GM12878 (cell line): Measurements from ENCODE around the gene LRRC15. TPM values are rescaled to one million over a fixed set of nuclear protein-coding genes. Genes with fewer than 3 reads are reported as not detected.

Experiments
- ATAC-seq: fragments of 200-7000 bp; cut with Tn5 transposase; 3 replicates; pipeline ENCODE4 v1.9.1; 2020; ENCODE audit warnings: mild to moderate bottlenecking, moderate library complexity
- BruUV-seq: library from RNA; stranded (reverse); fragments of 400-500 nt; replicated peaks from 2 replicates; lab custom pipeline; 2021; lab: Mats Ljungman, UMichigan
- CTCF ChIA-PET: fragments of 300-600 bp; sonication (Branson Sonifier 250); formaldehyde crosslinking; extraction: SDS; loops from one replicate; lab custom pipeline; 2021; ENCODE audit warnings: inconsistent platforms; lab: Yijun Ruan, JAX
- POLR2A ChIA-PET: fragments of 350-600 bp; formaldehyde crosslinking; extraction: SDS; loops from one replicate; lab custom pipeline; 2021; ENCODE audit warnings: inconsistent platforms; lab: Charles Lee
- RAD21 ChIA-PET: fragments of 300-600 bp; sonication (Branson Sonifier 250); formaldehyde crosslinking; loops from one replicate; lab custom pipeline; 2023; ENCODE audit warnings: antibody characterized with exemption; ENCODE audit not compliant: unreplicated experiment; lab: Charles Lee
- SMC1A ChIA-PET: fragments of 300-600 bp; sonication (Branson Sonifier 250); formaldehyde crosslinking; loops from one replicate; lab custom pipeline; 2023; ENCODE audit not compliant: unreplicated experiment, uncharacterized antibody; lab: Charles Lee
- DNase-seq: peaks from one replicate; pipeline ENCODE4 v3.0.0-alpha.2; 2011; ENCODE audit warnings: low read depth, low spot score
- FAIRE-seq: peaks from 3 replicates; lab custom pipeline; 2011; peaks lifted over from hg19 to GRCh38; lab: Jason Lieb, UNC
- H2AFZ ChIP-seq: 2 replicates; pipeline ENCODE4 v1.6.0; 2011; ENCODE audit warnings: low read depth, low read length, control low read depth; ENCODE audit not compliant: control insufficient read depth
- H3K27ac ChIP-seq: 2 replicates; pipeline ENCODE4 v1.5.1; 2011; ENCODE audit warnings: control low read depth; ENCODE audit not compliant: control insufficient read depth, insufficient read depth
- H3K27me3 ChIP-seq, 2 experiments: replicated peaks in 1 of 2; 2 replicates each; pipeline versions ENCODE4 v1.6.0 to v1.6.1; 2011; ENCODE audit warnings: low read length in 1 of 2; ENCODE audit not compliant: control insufficient read depth in 2 of 2, insufficient read depth in 2 of 2
- H3K36me3 ChIP-seq, 2 experiments: 2 replicates each; pipeline ENCODE4 v1.5.1; 2011; ENCODE audit warnings: low read length in 1 of 2; ENCODE audit not compliant: control insufficient read depth in 2 of 2, insufficient read depth in 2 of 2
- H3K4me1 ChIP-seq: 2 replicates; pipeline ENCODE4 v1.6.1; 2011; ENCODE audit warnings: mild to moderate bottlenecking, low read length, moderate library complexity, mixed read lengths; ENCODE audit not compliant: control insufficient read depth, insufficient read depth
- H3K4me2 ChIP-seq: 2 replicates; pipeline ENCODE4 v1.6.0; 2011; ENCODE audit warnings: control low read depth; ENCODE audit not compliant: control insufficient read depth, insufficient read depth
- H3K4me3 ChIP-seq: fragments of 200-600 bp; sonication (generic); 2 replicates; pipeline ENCODE4 v1.5.1; 2016
- H3K79me2 ChIP-seq: 2 replicates; pipeline ENCODE4 v1.6.0; 2011; ENCODE audit warnings: low read length; ENCODE audit not compliant: control insufficient read depth, insufficient read depth
- H3K9ac ChIP-seq: 2 replicates; pipeline ENCODE4 v1.8.0; 2011; ENCODE audit warnings: low read length, control low read depth, mixed read lengths; ENCODE audit not compliant: control insufficient read depth, insufficient read depth
- H3K9me3 ChIP-seq: replicated peaks from 3 replicates; pipeline ENCODE4 v1.5.1; 2011; ENCODE audit warnings: mild to moderate bottlenecking, low read length; ENCODE audit not compliant: control insufficient read depth, insufficient read depth
- H4K20me1 ChIP-seq: 2 replicates; pipeline ENCODE4 v1.6.0; 2011; ENCODE audit not compliant: control insufficient read depth, insufficient read depth
- BHLHE40 ChIP-seq, 2 experiments: fragments of 450-650 bp in 1 of 2; IDR thresholded peaks; 2 replicates each; pipeline ENCODE4 v1.6.1; 2011 to 2017; ENCODE audit warnings: low read depth in 2 of 2, borderline replicate concordance in 1 of 2, improper control_type of control experiment in 1 of 2, low read length in 1 of 2, mild to moderate bottlenecking in 1 of 2
- CBX3 ChIP-seq: fragments of 200-600 bp; sonication (generic); IDR thresholded peaks from 2 replicates; pipeline ENCODE4 v1.6.1; 2016; ENCODE audit warnings: low read depth, borderline replicate concordance
- CEBPZ ChIP-seq: fragments of 150-350 bp; IDR thresholded peaks from 2 replicates; pipeline ENCODE4 v1.6.1; 2016; ENCODE audit warnings: low read depth, low read length
- CREB1 ChIP-seq: IDR thresholded peaks from 2 replicates; pipeline ENCODE4 v1.6.1; 2012; ENCODE audit warnings: low read depth, mild to moderate bottlenecking, inconsistent platforms
- E2F8 ChIP-seq: fragments of 450-650 bp; IDR thresholded peaks from 2 replicates; pipeline ENCODE4 v1.6.1; 2018; ENCODE audit warnings: mild to moderate bottlenecking, low read depth, moderate library complexity; ENCODE audit not compliant: partially characterized antibody
- FOXK2 ChIP-seq: fragments of 450-650 bp; IDR thresholded peaks from 2 replicates; pipeline ENCODE4 v1.6.1; 2017; ENCODE audit warnings: mild to moderate bottlenecking, moderate library complexity
- IKZF2 ChIP-seq, 2 experiments: fragments of 450-650 bp; IDR thresholded peaks; 2 replicates each; pipeline ENCODE4 v1.6.1; 2017; ENCODE audit warnings: mild to moderate bottlenecking in 2 of 2, moderate library complexity in 2 of 2
- IRF3 ChIP-seq: fragments of 450-650 bp; IDR thresholded peaks from 2 replicates; pipeline ENCODE4 v1.6.1; 2014; ENCODE audit warnings: mild to moderate bottlenecking
- KDM1A ChIP-seq: fragments of 200-600 bp; sonication (generic); IDR thresholded peaks from 2 replicates; pipeline ENCODE4 v1.6.1; 2016; ENCODE audit warnings: borderline replicate concordance
- NFIC ChIP-seq: IDR thresholded peaks from 2 replicates; pipeline ENCODE4 v1.6.1; 2012; ENCODE audit warnings: low read depth, mild to moderate bottlenecking, inconsistent platforms, low read length, moderate library complexity
- NRF1 ChIP-seq: conservative IDR thresholded peaks from 2 replicates; pipeline ENCODE4 v1.6.1; 2011; ENCODE audit warnings: mild to moderate bottlenecking, low read depth, low read length, improper control_type of control experiment
- PKNOX1 ChIP-seq: fragments of 450-650 bp; IDR thresholded peaks from 2 replicates; pipeline ENCODE4 v1.6.1; 2016; ENCODE audit warnings: mild to moderate bottlenecking
- RELA ChIP-seq: fragments of 450-650 bp; IDR thresholded peaks from 2 replicates; pipeline ENCODE4 v1.8.0; 2014; ENCODE audit warnings: borderline replicate concordance; ENCODE audit not compliant: partially characterized antibody
- SUPT20H ChIP-seq: IDR thresholded peaks from 2 replicates; pipeline ENCODE4 v1.6.1; 2011; ENCODE audit warnings: low read depth, mild to moderate bottlenecking, low read length, moderate library complexity, borderline replicate concordance; ENCODE audit not compliant: control insufficient read depth
- TAF1 ChIP-seq: IDR thresholded peaks from 2 replicates; pipeline ENCODE4 v1.6.1; 2011; ENCODE audit warnings: mild to moderate bottlenecking, low read depth, low read length, borderline replicate concordance
- TCF12 ChIP-seq: IDR thresholded peaks from 2 replicates; pipeline ENCODE4 v1.6.1; 2011; ENCODE audit warnings: low read depth, mild to moderate bottlenecking, low read length
- ZNF207 ChIP-seq: fragments of 450-650 bp; IDR thresholded peaks from 2 replicates; pipeline ENCODE4 v1.6.1; 2014; ENCODE audit warnings: antibody characterized with exemption, mild to moderate bottlenecking, borderline replicate concordance
- WGBS: methylation state at CpG from one replicate; pipeline ENCODE4 v1.1.6; 2016; ENCODE audit warnings: low lambda C conversion rate; ENCODE audit not compliant: insufficient replicate concordance, insufficient coverage; ENCODE audit errors: missing lambda C conversion rate; 5-methylcytosine and 5-hydroxymethylcytosine counted together
- in situ Hi-C: fragments of 300-500 bp; cut with MboI; formaldehyde crosslinking; loops from 9 replicates; pipeline ENCODE4 v1.14.3; 2018; ENCODE audit warnings: mixed read lengths
- intact Hi-C: fragments of 100-400 bp; cut with micrococcal nuclease; formaldehyde crosslinking; loops from one replicate; pipeline ENCODE4 v1.14.2; 2022; ENCODE audit not compliant: unreplicated experiment
- polyA plus RNA-seq, 11 experiments: library from polyadenylated mRNA; depleted of rRNA in 4 of 11; unstranded in 6 of 11; stranded (reverse) in 5 of 11; fragments of >200 nt; fragmentation: Nextera tagmentation in 4 of 11; fragmentation: Illumina TruSeq in 1 of 11; extraction: Ambion mirVana in 4 of 11; extraction: Trizol in 1 of 11; gene quantifications; 1 replicate in 1 of 11; 2 replicates in 10 of 11; pipeline versions ENCODE4 v1.2.1 to v1.2.3, GENCODE V29; 2011 to 2016; ENCODE audit warnings: inconsistent platforms in 2 of 11, missing spikeins in 2 of 11, low read depth in 1 of 11
- total RNA-seq, 4 experiments: library from RNA; depleted of rRNA in 3 of 4; stranded (reverse); fragments of >200 nt in 3 of 4; fragmentation: Illumina TruSeq in 1 of 4; extraction: Trizol in 1 of 4; gene quantifications; 2 replicates each; pipeline versions ENCODE4 v1.2.1 to v1.2.3, GENCODE V29; 2013 to 2021

The LRRC15 gene
- total and polyA plus RNA-seq, 10 of the 15 experiments (the other 5 are each of a cell fraction or from before 2014, with no cell fraction given), result not detected

GRCh38 chr3:194380326-194380725 is 10.8 kb upstream of the LRRC15 start:
- DNase-seq, result no peak
- H3K4me3 ChIP-seq, result no peak overlapping the region
- no peaks in the 10 kb centered on the region for H3K36me3 ChIP-seq
- no peak overlapping the region for H3K4me2 ChIP-seq
- H4K20me1 ChIP-seq, result no peaks in the 10 kb centered on the region
- 46% methylated on average over 6 of the region's 7 CpGs for WGBS
- ChIA-PET RAD21 (no interaction called here), CTCF (no interaction called here), POLR2A (no interaction called here), SMC1A (no interaction called here)
- ATAC-seq, result no peak
- H3K79me2 ChIP-seq, result no peaks in the 10 kb centered on the region
- no peaks in the 10 kb centered on the region for H3K4me1 ChIP-seq
- BruUV-seq, result no TSS peak
- FAIRE-seq, result no peak
- H3K27ac ChIP-seq, result no peak overlapping the region
- no peak overlapping the region for H2AFZ ChIP-seq
- in situ Hi-C loops (no loop called here), intact Hi-C loops (no loop called here)
- no peak overlapping the region for H3K9ac ChIP-seq
- H3K9me3 ChIP-seq, result no peaks in the 10 kb centered on the region
- H3K27me3 ChIP-seq, result no peaks in the 10 kb centered on the region; a peak in 2 of 4 replicates
- TF ChIP-seq NRF1 (no peak), E2F8 (no peak), FOXK2 (no peak), TAF1 (no peak), NFIC (no peak), CEBPZ (no peak), KDM1A (no peak), BHLHE40 (IDR thresholded peaks at IDR 0.05; ENCODE audit: borderline replicate concordance in 1 of 2, low read depth in 2 of 2, low read length in 1 of 2) (no peak), TCF12 (no peak), SUPT20H (no peak), ZNF207 (no peak), PKNOX1 (no peak), CREB1 (no peak), RELA (no peak), IRF3 (no peak), IKZF2 (IDR thresholded peaks at IDR 0.05) (no peak), CBX3 (no peak)
